T1000 (cell line): ENCODE results near the gene SHISA3.

ENCODE experiments used
- DNase-seq: peaks from one replicate; lab custom pipeline; 2025; ENCODE audit warnings: mixed read lengths; lab: John Stamatoyannopoulos, UW

Gene SHISA3

GRCh38 chr4:42446823-42447222 lies 49.5 kb downstream of the SHISA3 start:
- no peak for DNase-seq
